HG03066 (cell line): ENCODE results near the gene PTH2R.
"Not testable (repeated sequence)": the region's sequence is repeated elsewhere in the genome, so short reads cannot be mapped to it uniquely, and the experiment has no call there.

Source experiments
- ATAC-seq: cut with Tn5 transposase; IDR thresholded peaks from one replicate; pipeline ENCODE4 v1.9.1; 2021; ENCODE audit warnings: low read depth; ENCODE audit not compliant: unreplicated experiment

Gene PTH2R, protein sequence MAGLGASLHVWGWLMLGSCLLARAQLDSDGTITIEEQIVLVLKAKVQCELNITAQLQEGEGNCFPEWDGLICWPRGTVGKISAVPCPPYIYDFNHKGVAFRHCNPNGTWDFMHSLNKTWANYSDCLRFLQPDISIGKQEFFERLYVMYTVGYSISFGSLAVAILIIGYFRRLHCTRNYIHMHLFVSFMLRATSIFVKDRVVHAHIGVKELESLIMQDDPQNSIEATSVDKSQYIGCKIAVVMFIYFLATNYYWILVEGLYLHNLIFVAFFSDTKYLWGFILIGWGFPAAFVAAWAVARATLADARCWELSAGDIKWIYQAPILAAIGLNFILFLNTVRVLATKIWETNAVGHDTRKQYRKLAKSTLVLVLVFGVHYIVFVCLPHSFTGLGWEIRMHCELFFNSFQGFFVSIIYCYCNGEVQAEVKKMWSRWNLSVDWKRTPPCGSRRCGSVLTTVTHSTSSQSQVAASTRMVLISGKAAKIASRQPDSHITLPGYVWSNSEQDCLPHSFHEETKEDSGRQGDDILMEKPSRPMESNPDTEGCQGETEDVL

DNA sequence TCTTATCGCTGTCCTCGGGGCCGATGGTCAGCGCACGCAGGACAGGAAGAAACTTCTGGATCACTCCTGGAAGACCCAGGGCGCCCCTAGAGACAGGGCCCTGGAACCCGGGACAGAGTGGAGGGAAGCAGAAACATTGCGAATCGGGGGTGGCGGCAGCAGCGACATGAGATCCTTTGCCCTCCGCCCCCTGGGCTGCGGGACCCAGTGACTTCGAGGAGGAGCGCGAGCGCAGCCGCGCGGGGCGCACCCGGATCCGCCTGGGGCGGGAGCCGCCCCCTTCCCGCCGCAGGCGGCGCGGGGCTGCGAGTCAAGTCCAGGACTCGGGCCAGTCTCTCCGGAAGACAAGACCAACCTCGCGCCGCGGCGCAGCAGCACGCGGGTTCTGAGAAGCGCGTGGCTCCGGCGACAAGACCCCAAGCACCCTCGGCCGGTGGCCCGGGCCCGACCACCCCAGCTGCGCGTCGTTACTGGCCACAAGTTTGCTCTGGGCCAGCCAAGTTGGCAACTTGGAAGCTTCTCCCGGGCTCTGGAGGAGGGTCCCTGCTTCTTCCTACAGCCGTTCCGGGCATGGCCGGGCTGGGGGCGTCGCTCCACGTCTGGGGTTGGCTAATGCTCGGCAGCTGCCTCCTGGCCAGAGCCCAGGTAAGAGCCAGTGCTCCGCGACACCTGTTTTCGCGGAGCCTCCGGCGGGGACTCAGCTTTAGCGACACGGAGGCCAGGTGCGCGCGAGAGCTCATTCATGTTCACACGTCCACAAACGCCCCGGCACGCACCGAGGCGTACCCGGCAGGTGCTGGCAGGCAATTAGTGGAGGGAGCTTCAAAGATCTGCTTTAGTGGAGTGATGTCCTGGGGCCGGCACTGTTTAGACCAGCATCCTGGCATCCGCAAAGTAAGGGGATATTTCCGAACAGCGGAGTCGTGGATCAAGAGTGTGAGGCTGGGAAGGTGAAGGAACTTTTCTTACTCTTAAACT lies at the start of gene PTH2R:
Gene PTH2R, plus strand, starts transcription at position 319 of the 978 bp plus-strand sequence. Its CDS starts 252 bp downstream, at position 571.
- no peak for ATAC-seq

DNA sequence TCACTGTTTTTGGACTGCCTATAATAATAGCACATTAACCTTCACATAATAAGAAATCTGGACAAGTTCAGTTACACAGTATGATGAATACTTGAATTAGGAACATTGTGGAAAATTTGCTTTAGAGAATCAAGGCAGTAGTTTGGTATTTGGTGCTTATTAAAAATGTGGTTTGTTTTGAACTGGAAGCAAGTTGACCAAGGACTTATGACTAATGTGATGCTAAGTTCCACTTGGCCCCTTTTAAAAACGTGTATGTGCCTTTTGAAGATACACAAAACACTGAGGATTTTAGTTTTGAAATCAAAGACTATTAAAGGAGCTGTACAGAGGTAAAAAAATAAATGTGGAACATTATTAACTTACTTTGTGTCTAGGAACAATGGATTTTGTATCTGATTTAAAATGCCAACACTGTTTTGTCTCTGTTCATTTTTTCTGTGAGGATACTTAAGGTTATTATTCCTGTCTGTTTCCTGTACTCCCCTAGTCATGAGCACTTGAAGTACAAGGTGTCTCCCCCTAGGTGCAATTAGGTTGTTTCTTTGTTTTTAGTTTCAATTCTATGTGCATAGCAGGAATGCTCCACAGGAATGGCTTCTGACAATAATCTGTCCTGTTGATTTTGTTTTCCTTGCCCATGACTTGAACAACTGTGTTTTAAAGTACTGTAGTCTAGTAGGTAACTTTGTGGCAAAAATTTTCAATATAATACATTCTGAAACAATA lies 49.6 kb upstream of the PTH2R start:
- ATAC-seq = no peak

DNA sequence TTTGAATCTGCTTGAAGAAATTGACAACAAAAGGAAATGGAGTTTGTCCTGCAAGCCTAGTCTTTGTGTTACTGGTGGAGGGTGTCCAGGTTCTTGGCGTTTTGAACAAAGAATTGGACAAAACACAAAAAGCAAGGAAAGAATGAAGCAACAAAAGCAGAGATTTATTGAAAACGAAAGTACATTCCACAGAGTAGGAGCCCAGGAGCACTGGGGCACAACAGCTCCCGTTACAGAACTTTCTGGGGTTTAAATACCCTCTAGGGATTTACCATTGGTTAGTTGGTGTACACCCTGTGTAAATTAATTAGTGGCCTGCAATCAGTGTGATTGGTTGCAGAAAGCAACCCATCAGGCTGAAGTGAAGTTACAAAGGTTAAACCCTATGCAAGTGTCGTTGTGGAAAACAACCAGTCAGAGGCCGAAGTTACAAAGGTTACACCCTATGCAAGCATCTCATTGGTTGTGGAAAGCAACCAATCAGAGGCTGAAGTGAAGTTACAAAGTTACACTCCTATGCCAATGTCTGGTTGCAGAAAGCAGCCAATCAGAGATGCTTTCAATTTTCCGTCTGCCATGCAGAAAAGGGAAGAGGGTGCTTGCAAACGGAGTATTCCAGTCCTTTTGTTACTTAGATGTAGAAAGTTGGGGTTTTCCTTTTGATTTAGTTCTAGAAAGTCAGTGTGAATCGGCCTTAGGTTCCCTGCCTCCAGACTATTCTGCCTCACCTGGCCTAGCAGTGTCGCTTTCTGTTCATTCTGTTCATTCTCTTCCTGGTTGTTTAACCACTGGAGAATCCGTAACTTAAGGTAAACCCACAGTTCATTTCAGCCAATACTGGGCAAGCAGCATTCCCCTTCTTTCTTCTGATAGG lies 47.6 kb upstream of the PTH2R start:
- no peak for ATAC-seq

DNA sequence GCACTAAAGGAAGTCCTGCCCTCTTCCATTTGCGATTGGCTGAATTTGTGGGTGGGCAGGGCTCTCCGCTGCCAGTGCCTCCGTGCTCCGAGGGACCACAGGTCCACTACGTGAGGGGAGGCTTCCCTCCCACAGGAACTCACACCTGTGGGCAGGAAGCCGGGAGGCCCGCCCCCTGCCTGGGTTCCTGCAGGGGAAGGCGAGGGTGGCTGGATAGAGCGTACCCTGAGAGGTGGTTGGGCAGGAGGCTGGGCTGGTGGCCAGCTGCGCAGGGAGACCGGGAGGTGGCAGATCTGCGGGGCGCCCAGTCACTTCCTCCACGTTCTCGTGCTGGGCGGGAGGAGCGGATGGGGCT lies 47.0 kb upstream of the PTH2R start:
- no peak for ATAC-seq

DNA sequence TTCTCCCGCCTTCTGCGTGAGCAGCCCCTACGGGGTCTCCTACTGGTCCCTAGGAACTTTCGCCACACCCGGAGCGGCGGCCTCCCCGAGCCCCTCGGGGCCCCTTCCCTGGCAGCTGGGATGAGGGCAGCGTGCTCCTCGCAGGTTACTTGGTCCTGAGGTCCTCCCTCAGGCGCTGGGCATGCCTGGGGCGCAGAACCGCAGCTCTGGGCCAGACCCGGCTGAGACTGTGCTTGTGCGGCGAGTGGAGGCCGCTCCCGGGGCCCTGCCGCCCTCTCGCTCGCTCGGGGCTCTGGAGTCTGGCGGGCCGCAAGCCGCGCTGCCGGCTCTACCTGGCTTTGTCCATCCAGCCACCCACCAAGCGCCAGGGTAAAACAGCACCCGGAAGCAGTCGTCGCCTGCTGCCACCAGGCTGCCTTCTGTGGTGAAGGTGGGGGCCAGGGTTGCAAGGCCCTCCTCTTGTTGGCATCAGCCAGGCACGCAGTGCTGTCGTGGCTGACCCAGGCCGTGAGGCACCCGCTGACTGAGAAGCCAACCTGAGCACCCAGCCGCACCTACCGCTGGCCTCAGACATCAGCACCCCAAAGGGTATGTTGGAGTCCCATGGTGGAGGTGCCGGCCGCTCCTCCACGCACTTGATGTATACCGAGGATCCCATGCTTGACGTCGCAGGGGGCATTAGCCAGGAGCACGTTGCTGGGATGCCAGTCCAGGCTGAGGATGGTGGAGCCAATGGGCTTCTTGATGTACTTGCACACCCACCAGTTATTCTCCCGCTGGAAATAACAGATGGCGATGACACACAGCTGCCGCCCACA lies 46.1 kb upstream of the PTH2R start:
- no peak for ATAC-seq

DNA sequence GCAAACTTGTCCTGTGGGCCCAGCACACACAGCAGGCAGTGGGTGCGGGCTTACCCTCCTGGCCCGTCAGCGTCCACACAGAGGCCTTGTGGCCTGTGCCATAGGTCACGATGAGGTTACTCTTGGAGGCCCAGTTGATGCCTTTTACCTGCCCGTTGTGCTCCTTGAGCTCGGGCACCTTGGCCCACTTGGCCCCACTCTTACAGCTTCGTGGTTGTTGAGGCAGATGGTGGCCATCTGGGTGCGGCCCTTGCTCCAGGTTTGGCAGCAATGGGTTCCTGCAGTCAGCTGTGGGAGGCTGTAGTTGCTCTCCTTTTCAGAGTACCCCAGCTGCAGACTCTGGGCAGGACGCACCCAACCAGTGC lies 45.5 kb upstream of the PTH2R start:
- ATAC-seq = no peak

DNA sequence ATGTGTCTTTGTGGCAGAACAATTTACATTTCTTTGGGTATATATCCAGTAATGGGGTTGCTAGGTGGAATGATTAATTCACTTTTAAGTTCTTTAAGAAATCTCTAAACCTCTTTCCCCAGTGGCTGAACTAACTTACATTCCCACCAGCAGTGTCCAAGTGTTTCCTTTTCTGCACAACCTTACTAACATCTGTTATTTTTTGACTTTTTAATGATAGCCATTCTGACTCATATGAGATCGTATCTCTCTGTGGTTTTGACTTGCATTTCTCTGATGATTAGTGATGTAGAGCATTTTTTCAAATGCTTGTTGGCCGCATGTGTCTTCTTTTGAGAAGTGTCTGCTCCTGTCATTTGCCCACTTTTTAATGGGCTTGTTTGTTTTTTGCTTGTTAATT lies 43.1 kb upstream of the PTH2R start:
- no peak for ATAC-seq

DNA sequence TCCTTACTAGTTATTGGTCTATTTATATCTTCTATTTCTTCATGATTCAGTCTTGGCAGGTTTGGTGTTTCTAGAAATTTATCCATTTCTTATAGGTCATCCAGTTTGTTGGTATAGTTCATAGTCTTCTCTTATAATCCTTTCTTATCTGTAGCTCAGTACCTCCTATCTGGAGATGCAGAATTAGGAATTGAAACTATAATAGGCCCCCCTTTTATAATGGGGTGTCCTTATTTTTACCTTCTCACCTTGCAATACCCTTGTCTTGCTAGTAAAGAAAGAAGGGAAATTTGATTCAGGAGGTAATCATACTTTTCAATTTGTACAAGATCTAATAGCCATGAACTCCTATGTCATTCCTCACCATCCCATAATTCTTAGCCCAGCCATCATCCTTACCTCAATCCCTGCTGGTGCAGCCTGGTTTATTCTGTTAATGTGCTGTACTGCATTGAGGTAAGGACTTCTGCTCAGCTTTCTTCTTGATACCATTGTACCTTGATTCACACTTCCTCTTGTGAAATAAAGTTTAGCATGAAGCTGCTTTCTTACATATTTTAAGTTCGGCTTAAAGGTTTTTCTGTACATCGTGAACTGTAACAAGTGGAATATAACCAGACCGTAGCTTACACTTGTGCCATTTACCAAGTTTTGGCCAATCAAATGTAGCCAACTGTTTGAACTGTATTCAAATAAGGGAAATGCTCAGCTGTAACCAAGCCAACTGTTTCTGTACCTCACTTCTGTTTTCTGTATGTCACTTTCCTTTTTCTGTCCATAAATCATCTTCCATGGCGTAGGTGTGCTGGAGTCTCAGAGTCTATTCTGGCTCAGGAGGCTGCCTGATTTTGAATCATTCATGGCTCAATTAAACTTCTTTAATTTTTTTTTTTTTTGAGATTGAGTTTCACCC lies 40.1 kb upstream of the PTH2R start:
- peak; percentile 67 for ATAC-seq

DNA sequence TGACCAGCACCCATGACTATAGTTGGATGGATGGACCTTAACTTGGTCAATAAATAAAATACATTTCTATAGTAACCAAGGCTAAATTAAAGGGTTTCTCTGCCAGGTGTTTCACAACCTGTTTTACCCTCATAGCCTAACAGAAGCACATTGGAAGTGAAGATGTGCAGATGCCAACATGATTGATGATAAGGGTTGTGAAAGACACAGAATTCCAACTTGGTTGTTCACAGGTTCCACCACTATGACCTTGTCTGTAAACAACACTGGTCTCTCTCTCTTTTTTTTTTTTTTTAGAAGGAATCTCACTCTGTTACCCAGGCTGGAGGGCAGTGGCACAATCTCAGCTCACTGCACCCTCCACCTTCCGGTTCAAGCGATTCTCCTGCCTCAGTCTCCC lies 37.5 kb upstream of the PTH2R start:
- no peak for ATAC-seq

DNA sequence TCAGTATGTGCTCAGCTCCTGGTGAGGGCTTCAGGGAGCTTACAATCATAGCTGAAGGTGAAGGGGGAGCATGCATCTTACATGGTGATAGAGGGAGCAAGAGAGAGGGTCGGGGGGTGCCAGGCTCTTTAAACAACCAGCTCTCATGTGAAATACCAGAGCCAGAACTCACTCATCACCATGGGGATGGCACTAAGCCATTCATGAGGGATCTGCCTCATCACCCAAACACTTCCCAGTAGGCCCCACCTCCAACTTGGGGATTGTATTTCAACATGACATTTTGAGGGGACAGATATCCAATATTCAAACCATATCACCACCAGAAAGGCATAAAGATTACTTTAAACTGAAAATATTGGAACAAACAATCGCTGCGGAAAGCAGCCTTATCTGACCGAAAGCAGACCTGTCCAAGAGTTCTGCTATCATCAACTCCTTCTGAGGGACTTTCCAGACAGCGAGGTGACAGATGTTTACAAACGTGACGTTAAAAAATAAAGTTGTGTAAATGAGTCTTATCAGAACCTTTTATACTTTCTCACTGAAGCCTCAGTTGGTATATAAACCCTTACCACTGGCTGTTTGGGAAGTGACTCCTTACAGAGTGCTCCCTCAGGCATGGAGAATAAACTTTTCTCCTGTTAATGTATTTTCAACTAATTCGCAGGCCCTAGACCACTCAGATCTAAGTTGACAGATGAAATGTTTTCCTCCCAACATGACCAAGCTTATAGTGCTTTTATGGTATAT lies 35.5 kb upstream of the PTH2R start:
- no peak for ATAC-seq

DNA sequence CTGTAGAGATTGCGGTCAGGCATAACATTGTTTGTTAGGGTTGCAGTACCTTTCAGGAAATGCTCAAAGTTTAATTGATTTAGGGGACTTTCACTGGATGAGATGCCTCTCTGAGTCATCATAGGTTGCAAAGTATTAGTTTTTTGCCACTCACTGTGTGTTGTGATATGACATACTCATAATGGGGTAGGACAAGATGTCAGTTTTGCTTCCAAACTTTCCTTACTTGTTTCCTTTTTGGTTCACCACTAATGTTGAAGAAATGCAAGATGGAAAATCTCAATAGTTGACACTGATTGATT lies 35.0 kb upstream of the PTH2R start:
- ATAC-seq = no peak

DNA sequence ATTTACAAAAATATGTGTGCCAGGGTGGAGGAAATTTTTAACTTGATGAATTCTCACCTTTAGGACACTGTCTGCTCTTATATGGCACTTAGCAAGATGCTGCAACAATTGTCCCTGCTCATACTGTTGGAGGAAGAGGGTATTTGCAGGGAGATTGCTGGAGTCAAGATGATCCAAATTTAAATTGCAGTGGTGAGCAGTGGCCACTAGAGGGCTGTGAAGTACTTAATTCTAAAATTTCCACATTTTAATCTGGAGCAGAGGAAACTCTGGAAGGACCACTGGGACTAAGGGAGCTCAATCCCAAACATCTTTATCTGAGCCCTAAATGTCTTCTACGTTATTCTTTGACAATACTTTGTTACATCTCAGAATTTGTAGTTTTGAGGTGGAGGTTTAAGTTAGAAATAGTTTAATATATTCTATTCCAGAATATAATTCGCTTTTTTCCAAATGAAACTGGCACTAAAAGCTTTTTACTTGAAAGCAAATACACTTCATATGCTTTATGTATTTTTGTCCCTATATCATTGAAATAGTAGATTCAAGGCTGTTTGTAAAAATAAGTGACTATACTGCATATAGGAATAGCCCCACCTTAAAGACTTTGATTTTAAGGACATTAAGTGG lies 33.0 kb upstream of the PTH2R start:
- ATAC-seq = peak; percentile 61

DNA sequence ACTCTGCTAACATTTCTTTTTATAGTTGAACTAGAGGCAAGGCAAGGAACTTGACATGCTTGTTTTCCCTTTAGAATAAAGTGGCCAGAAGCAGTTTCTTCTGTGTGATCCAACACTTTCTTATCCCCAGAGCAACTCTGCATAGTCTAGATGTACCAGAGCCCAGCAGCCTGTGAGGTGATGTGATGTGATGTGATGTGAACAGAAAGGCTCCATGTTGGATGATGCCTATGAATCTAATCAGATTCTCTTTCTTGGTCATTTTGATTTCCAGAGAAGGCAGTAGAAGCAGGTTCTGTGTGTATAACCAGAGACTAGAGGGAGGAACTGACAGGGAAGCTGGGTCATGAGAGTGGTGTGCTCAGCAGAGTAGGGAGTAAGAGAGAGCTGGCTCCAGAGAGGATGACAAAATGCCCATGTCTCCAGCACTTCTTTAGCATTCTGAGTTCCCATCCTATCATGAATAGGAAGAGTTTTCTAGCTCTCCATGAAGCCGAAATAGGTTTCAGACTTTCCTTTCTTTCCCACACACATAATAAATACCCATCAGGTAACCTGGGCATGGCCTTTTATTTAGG lies 31.0 kb upstream of the PTH2R start:
- ATAC-seq = no peak

DNA sequence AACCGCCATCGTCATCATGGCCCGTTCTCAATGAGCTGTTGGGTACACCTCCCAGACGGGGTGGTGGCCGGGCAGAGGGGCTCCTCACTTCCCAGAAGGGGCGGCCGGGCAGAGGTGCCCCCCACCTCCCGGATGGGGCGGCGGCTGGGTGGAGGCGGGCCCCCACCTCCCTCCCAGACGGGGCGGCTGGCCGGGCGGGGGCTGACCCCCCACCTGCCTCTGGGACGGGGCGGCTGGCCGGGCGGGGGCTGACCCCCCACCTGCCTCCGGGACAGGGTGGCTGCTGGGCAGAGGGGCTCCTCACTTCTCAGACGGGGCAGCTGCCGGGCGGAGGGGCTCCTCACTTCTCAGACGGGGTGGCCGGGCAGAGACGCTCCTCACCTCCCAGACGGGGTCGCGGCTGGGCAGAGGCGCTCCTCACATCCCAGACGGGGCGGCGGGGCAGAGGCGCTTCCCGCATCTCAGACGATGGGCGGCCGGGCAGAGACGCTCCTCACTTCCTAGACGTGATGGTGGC lies 29.2 kb upstream of the PTH2R start:
- ATAC-seq = not testable (repeated sequence)

DNA sequence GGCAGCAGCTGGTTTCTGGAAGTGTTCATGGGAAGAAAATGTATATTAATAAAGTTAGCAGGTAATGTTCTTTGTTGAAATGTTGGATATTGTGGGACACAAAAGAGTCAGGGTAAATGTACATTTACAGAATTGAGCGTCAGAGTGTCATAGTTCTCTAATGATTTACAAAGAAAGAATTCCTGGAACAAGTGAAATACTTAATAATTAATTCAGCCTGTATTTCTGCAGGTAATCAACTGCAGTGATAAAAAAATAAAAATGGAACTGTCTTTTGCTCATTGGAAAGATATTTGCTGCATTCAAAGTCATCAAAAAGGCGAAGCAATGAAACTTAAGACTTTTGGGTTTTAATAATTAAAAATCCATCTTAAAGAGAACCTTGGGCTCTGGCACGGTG lies 27.4 kb upstream of the PTH2R start:
- no peak for ATAC-seq

DNA sequence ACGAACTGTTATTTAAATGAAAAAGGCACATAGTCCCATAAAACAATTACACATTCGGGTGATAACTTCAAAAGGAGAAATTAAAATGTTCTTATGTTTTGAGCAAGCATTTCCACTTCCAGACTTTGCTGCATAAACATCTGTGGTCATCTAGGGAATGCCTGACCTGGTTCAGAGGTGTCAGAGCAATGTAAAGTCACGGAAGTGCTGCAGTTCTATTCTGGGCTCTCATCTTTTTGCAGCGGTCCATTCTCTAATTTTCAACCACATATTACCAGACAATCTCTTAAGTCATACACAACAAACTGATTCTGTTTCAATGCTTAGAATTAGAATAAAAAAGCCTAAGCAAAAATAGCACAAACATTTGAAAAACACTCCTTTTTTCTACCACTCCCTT lies 22.0 kb upstream of the PTH2R start:
- ATAC-seq = no peak
